ENCODE results near the gene NFAM1.

DNA sequence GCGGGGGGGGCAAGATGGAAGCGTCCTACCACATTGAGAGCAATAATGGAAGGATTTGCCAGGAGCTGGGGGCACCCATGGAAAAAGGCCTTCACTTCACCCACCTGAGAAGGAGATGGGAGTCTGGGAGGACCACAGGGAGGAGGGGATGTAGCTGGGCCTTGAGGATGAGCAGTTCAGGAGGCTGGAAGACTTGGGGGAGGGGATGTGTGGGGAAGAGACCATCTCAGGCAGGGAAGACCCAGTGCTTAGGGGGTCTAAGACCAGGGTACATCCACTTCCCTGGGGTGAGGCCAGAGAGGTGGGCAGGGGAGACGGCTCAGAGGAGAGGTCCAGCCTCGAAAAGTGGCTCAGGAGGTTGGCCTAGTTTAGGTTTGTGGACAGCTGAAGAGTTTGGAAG lies 90.4 kb downstream of the NFAM1 start:
- no peak for TF ChIP-seq EZH2 (IDR thresholded peaks at IDR 0.05; ENCODE audit: low read depth, unreplicated experiment)
- no peak for TF ChIP-seq POLR2AphosphoS5 (IDR thresholded peaks at IDR 0.05; ENCODE audit: low read depth)
- TF ChIP-seq, protein P1, sequence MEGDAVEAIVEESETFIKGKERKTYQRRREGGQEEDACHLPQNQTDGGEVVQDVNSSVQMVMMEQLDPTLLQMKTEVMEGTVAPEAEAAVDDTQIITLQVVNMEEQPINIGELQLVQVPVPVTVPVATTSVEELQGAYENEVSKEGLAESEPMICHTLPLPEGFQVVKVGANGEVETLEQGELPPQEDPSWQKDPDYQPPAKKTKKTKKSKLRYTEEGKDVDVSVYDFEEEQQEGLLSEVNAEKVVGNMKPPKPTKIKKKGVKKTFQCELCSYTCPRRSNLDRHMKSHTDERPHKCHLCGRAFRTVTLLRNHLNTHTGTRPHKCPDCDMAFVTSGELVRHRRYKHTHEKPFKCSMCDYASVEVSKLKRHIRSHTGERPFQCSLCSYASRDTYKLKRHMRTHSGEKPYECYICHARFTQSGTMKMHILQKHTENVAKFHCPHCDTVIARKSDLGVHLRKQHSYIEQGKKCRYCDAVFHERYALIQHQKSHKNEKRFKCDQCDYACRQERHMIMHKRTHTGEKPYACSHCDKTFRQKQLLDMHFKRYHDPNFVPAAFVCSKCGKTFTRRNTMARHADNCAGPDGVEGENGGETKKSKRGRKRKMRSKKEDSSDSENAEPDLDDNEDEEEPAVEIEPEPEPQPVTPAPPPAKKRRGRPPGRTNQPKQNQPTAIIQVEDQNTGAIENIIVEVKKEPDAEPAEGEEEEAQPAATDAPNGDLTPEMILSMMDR (conservative IDR thresholded peaks at IDR 0.05; ENCODE audit: low read depth in 2 of 2) = no peak
- no peak for TF ChIP-seq JUNB (IDR thresholded peaks at IDR 0.05; ENCODE audit: unreplicated experiment)
- no peak for TF ChIP-seq EZH2phosphoT487 (IDR thresholded peaks at IDR 0.05; ENCODE audit: unreplicated experiment)
- no peak for TF ChIP-seq ZNF331 (CRISPR knock-in tag; IDR thresholded peaks at IDR 0.05; ENCODE audit: low read depth)
- TF ChIP-seq, protein P2, sequence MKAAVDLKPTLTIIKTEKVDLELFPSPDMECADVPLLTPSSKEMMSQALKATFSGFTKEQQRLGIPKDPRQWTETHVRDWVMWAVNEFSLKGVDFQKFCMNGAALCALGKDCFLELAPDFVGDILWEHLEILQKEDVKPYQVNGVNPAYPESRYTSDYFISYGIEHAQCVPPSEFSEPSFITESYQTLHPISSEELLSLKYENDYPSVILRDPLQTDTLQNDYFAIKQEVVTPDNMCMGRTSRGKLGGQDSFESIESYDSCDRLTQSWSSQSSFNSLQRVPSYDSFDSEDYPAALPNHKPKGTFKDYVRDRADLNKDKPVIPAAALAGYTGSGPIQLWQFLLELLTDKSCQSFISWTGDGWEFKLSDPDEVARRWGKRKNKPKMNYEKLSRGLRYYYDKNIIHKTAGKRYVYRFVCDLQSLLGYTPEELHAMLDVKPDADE (IDR thresholded peaks at IDR 0.05) = no peak
- TF ChIP-seq, protein P3, sequence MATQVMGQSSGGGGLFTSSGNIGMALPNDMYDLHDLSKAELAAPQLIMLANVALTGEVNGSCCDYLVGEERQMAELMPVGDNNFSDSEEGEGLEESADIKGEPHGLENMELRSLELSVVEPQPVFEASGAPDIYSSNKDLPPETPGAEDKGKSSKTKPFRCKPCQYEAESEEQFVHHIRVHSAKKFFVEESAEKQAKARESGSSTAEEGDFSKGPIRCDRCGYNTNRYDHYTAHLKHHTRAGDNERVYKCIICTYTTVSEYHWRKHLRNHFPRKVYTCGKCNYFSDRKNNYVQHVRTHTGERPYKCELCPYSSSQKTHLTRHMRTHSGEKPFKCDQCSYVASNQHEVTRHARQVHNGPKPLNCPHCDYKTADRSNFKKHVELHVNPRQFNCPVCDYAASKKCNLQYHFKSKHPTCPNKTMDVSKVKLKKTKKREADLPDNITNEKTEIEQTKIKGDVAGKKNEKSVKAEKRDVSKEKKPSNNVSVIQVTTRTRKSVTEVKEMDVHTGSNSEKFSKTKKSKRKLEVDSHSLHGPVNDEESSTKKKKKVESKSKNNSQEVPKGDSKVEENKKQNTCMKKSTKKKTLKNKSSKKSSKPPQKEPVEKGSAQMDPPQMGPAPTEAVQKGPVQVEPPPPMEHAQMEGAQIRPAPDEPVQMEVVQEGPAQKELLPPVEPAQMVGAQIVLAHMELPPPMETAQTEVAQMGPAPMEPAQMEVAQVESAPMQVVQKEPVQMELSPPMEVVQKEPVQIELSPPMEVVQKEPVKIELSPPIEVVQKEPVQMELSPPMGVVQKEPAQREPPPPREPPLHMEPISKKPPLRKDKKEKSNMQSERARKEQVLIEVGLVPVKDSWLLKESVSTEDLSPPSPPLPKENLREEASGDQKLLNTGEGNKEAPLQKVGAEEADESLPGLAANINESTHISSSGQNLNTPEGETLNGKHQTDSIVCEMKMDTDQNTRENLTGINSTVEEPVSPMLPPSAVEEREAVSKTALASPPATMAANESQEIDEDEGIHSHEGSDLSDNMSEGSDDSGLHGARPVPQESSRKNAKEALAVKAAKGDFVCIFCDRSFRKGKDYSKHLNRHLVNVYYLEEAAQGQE (IDR thresholded peaks at IDR 0.05; ENCODE audit: unreplicated experiment) = no peak

Data from GM23338 (cell line).